GM23338 (cell line): Measurements from ENCODE around the gene DENND5A. TPM values are rescaled to one million over a fixed set of nuclear protein-coding genes. Genes with fewer than 3 reads are reported as not detected.
A peak's percentile ranks its signal among the peaks of the same experiment; 100 is the strongest.

ENCODE experiments used
- ATAC-seq: fragments of 200-7000 bp; cut with Tn5 transposase; 3 replicates; pipeline ENCODE4 v1.9.1; 2020
- DNase-seq: peaks from one replicate; pipeline ENCODE4 v3.0.0-alpha.2; 2015; ENCODE audit warnings: low spot score
- H2AFZ ChIP-seq: fragments of 200-600 bp; sonication (generic); 2 replicates; pipeline ENCODE4 v1.8.0; 2016; ENCODE audit warnings: antibody characterized with exemption, mild to moderate bottlenecking, moderate library complexity
- H3F3A ChIP-seq: fragments of 200-600 bp; sonication (generic); replicated peaks from 2 replicates; pipeline ENCODE4 v1.8.0; 2017; ENCODE audit warnings: antibody characterized with exemption, mixed run types, low read depth
- H3K27ac ChIP-seq: fragments of 200-600 bp; sonication (generic); 2 replicates; pipeline ENCODE4 v1.6.1; 2016; ENCODE audit warnings: low read depth
- H3K27me3 ChIP-seq: fragments of 200-600 bp; sonication (generic); 2 replicates; pipeline ENCODE4 v1.8.0; 2016; ENCODE audit warnings: mild to moderate bottlenecking, mixed run types, moderate library complexity; ENCODE audit not compliant: insufficient read depth
- H3K36me3 ChIP-seq: fragments of 200-600 bp; sonication (generic); 2 replicates; pipeline ENCODE4 v1.8.0; 2016; ENCODE audit warnings: mild to moderate bottlenecking; ENCODE audit not compliant: insufficient read depth
- H3K4me1 ChIP-seq: fragments of 200-600 bp; sonication (generic); 2 replicates; pipeline ENCODE4 v1.8.0; 2016; ENCODE audit warnings: mild to moderate bottlenecking, moderate library complexity; ENCODE audit not compliant: insufficient read depth
- H3K4me2 ChIP-seq: fragments of 200-600 bp; sonication (generic); 2 replicates; pipeline ENCODE4 v1.7.1; 2017; ENCODE audit warnings: mixed run types
- H3K4me3 ChIP-seq: fragments of 200-600 bp; sonication (generic); 2 replicates; pipeline ENCODE4 v1.6.1; 2016; ENCODE audit warnings: mixed run types
- H3K79me2 ChIP-seq: fragments of 200-600 bp; sonication (generic); replicated peaks from 2 replicates; pipeline ENCODE4 v1.8.0; 2017; ENCODE audit warnings: mild to moderate bottlenecking; ENCODE audit not compliant: insufficient read depth
- H3K9me2 ChIP-seq: fragments of 200-600 bp; sonication (generic); 2 replicates; pipeline ENCODE4 v1.8.0; 2017; ENCODE audit not compliant: insufficient read depth
- H4K20me1 ChIP-seq: fragments of 200-600 bp; sonication (generic); replicated peaks from 2 replicates; pipeline ENCODE4 v1.8.0; 2017; ENCODE audit warnings: mild to moderate bottlenecking; ENCODE audit not compliant: insufficient read depth
- H3K27ac Mint-ChIP-seq: 2 replicates; pipeline ENCODE4 v1.8.0; 2020; ENCODE audit warnings: inconsistent platforms, mild to moderate bottlenecking, moderate library complexity, mixed read lengths
- H3K27me3 Mint-ChIP-seq: 3 replicates; pipeline ENCODE4 v1.8.0; 2022; ENCODE audit warnings: low read depth, mild to moderate bottlenecking, moderate library complexity, mixed read lengths, inconsistent platforms; ENCODE audit not compliant: insufficient read depth, poor library complexity
- H3K36me3 Mint-ChIP-seq: 3 replicates; pipeline ENCODE4 v1.8.0; 2021; ENCODE audit warnings: low read depth, mild to moderate bottlenecking, inconsistent platforms, moderate library complexity, mixed read lengths
- H3K4me1 Mint-ChIP-seq: 3 replicates; pipeline ENCODE4 v1.8.0; 2020; ENCODE audit warnings: mild to moderate bottlenecking, inconsistent platforms, mixed read lengths
- H3K4me3 Mint-ChIP-seq: 3 replicates; pipeline ENCODE4 v1.8.0; 2021; ENCODE audit warnings: moderate library complexity, mild to moderate bottlenecking, inconsistent platforms, mixed read lengths
- H3K9me3 Mint-ChIP-seq: 3 replicates; pipeline ENCODE4 v1.8.0; 2020; ENCODE audit warnings: moderate library complexity, mild to moderate bottlenecking, inconsistent platforms, mixed read lengths
- CTCF ChIP-seq, 2 experiments: fragments of 200-600 bp in 1 of 2; sonication (generic) in 1 of 2; conservative IDR thresholded peaks; 2 replicates each; pipeline versions ENCODE4 v1.5.1 to v1.6.1; 2016 to 2017; ENCODE audit warnings: antibody characterized with exemption in 2 of 2, low read depth in 2 of 2, mild to moderate bottlenecking in 2 of 2, moderate library complexity in 1 of 2
- ETS1 ChIP-seq: IDR thresholded peaks from 2 replicates; pipeline ENCODE4 v1.6.1; 2016; ENCODE audit warnings: antibody characterized with exemption
- EZH2 ChIP-seq: fragments of 200-600 bp; sonication (generic); IDR thresholded peaks from one replicate; pipeline ENCODE4 v1.8.0; 2017; ENCODE audit warnings: antibody characterized with exemption, mild to moderate bottlenecking, low read depth; ENCODE audit not compliant: unreplicated experiment
- EZH2phosphoT487 ChIP-seq: fragments of 200-600 bp; sonication (generic); IDR thresholded peaks from one replicate; pipeline ENCODE4 v1.8.1; 2018; ENCODE audit warnings: antibody characterized with exemption; ENCODE audit not compliant: unreplicated experiment
- NANOG ChIP-seq: IDR thresholded peaks from 2 replicates; pipeline ENCODE4 v1.6.1; 2016; ENCODE audit warnings: antibody characterized with exemption, borderline replicate concordance
- ZNF114 ChIP-seq: fragments of 250-450 bp; sonication (Bioruptor Pico); IDR thresholded peaks from 2 replicates; pipeline ENCODE4 v1.5.0; 2020; ENCODE audit warnings: mild to moderate bottlenecking, moderate library complexity
- ZNF462 ChIP-seq: fragments of 250-450 bp; sonication (Bioruptor Pico); IDR thresholded peaks from 2 replicates; pipeline ENCODE4 v1.5.0; 2020; ENCODE audit warnings: mild to moderate bottlenecking, moderate library complexity
- polyA plus RNA-seq: library from polyadenylated mRNA; unstranded; fragments of >200 nt; fragmentation: Nextera tagmentation; extraction: Ambion mirVana; gene quantifications from 2 replicates; pipeline ENCODE4 v1.2.1, GENCODE V29; 2016
- total RNA-seq: library from RNA; depleted of rRNA; stranded (reverse); fragments of >200 nt; shearing (Covaris generic); gene quantifications from 2 replicates; pipeline ENCODE4 v1.2.3, GENCODE V29; 2014

DENND5A gene
- total and polyA plus RNA-seq, 2 experiments from 2014 or later = 28.1 to 56.3 TPM

GRCh38 chr11:9133956-9134355 is 131.2 kb downstream of the DENND5A start (continued):
- TF ChIP-seq ZNF462 = no peak
- no peak for TF ChIP-seq EZH2
- TF ChIP-seq NANOG = no peak
- TF ChIP-seq ETS1 = no peak
- TF ChIP-seq EZH2phosphoT487 = no peak

- H3K4me3 Mint-ChIP-seq = no peak overlapping the region
- no peaks in the 10 kb centered on the region; the same call in 1 of the 2 replicates for H4K20me1 ChIP-seq
- H3K27me3 Mint-ChIP-seq = peaks cover 3% of the 10 kb centered on the region
- 0 out of 2 replicates have a peak, but pooled peaks cover 4% of the 10 kb centered on the region for H3K9me2 ChIP-seq
- H3K27me3 ChIP-seq = no peaks in the 10 kb centered on the region
- H3K27ac ChIP-seq = no peak overlapping the region
- H3K36me3 Mint-ChIP-seq = peaks cover 8% of the 10 kb centered on the region
- DNase-seq (no peak), ATAC-seq (no peak)
- no peaks in the 10 kb centered on the region for H3K4me1 ChIP-seq
- no peak overlapping the region for H2AFZ ChIP-seq
- H3K27ac Mint-ChIP-seq = peak overlapping the region; percentile 24; the same call in 1 of the 2 replicates
- H3K4me2 ChIP-seq = no peak overlapping the region
- 0 out of 2 replicates have a peak, but pooled peaks cover 3% of the 10 kb centered on the region for H3K36me3 ChIP-seq
- peaks cover 3% of the 10 kb centered on the region; the same call in 2 of the 3 replicates for H3K9me3 Mint-ChIP-seq
- H3K4me1 Mint-ChIP-seq = peaks cover 9% of the 10 kb centered on the region
- H3F3A ChIP-seq = no peaks in the 10 kb centered on the region
- no peaks in the 10 kb centered on the region for H3K79me2 ChIP-seq
- no peak overlapping the region for H3K4me3 ChIP-seq
- no peak for TF ChIP-seq CTCF (conservative IDR thresholded peaks at IDR 0.05; ENCODE audit: low read depth in 2 of 2)
- no peak for TF ChIP-seq EZH2phosphoT487
- no peak for TF ChIP-seq ETS1
- no peak for TF ChIP-seq ZNF114
Measured at GRCh38 chr11:9132203-9132878, 132.8 kb downstream of the DENND5A start.
